GM19468 (cell line): Measurements from ENCODE around the gene MEIG1.
A peak's percentile ranks its signal among the peaks of the same experiment; 100 is the strongest.
"Not testable (repeated sequence)": the region's sequence is repeated elsewhere in the genome, so short reads cannot be mapped to it uniquely, and the experiment has no call there.

Experiments
- ATAC-seq: cut with Tn5 transposase; IDR thresholded peaks from one replicate; pipeline ENCODE4 v1.9.1; 2021; ENCODE audit warnings: mild to moderate bottlenecking, moderate library complexity, moderate number of reproducible peaks; ENCODE audit not compliant: unreplicated experiment; ENCODE audit errors: extremely low read depth

Gene MEIG1

GRCh38 chr10:14959221-14960057 is at the start of gene MEIG1:
Gene MEIG1 (plus strand): TSS chr10:14959388. CDS start chr10:14966469, 7,081 bp downstream.
- peak; percentile 35 for ATAC-seq

GRCh38 chr10:14910953-14911352 is 48.2 kb upstream of the MEIG1 start:
- no peak for ATAC-seq

GRCh38 chr10:14911801-14912200 is 47.4 kb upstream of the MEIG1 start:
- no peak for ATAC-seq

DNA sequence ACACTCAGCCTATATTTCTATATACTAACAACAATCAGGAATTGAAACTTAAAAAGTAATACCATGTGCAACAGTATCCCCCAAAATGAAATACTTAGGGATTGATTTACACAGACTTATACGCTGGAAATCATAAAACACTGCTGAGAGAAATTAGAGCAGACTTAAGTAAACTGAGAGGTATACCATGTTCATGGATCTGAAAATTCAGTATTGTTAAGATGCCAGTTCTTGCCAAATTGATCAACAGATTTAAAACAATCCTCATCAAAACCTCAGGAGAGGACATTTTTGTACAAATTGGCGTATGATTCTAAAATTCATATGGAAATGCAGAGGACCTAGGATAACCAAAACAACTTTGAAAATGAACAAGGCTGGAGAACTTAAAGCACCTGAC is 42.6 kb upstream of the MEIG1 start:
- no peak for ATAC-seq

- no peak for ATAC-seq
These were observed 41.4 kb upstream of the MEIG1 start for GRCh38 chr10:14917827-14918226.

- no peak for ATAC-seq
These were observed 40.2 kb upstream of the MEIG1 start for GRCh38 chr10:14918964-14919363.

GRCh38 chr10:14924013-14924412 is 35.2 kb upstream of the MEIG1 start:
- no peak for ATAC-seq

DNA sequence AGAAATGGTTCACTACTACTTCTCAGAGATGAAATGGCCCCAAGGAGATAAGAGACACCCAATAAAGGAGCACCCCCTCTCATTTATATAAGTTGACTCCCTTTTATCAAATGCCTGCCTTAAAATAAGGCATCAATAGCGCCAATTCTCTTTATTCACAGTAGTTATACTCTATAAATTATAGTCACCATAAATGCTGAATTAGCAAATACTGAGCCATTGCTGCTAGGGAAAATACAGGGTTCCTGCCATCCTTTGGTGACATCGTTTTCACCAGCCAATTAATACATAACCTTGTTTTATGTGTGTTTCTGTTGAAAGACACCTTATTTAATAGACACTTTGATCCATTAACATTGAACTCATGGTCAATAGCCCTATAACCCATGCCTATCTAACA is 33.9 kb upstream of the MEIG1 start:
- no peak for ATAC-seq

- no peak for ATAC-seq
These were observed 33.1 kb upstream of the MEIG1 start for GRCh38 chr10:14926061-14926470.

DNA sequence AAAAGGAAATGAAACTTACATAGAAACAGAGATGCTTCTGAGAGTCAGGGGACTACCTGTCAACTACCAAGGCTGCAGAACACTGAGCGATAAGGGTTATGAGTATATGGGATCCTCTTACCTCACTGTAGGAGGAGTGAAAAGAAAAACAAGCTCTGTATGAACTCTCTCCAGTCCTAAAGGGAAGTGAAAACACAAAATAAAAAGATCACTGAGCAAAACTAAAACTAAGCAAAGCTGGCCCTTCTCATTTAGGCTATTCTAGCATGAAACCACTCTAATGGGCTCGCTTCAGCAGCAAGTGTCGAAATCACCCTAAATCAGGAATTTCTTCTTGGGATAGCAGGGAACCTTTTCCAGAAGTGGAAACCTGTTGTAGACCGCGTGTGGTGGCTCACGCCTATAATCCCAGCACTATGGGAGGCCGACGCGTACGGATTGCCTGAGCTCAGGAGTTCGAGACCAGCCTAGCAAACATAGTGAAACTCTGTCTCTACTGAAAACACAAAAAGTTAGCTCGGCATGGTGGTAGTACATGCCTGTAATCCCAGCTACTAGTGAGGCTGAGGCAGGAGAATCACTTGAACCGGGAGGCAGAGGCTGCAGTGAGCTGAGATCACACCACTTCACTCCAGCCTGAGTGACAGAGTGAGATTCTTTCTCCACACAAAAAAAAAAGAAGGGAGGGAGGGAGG is 32.3 kb upstream of the MEIG1 start:
- peak; percentile 87 for ATAC-seq

- ATAC-seq, result no peak
These were observed 28.6 kb upstream of the MEIG1 start for GRCh38 chr10:14930610-14931009.

- ATAC-seq, result no peak
These were observed 22.6 kb upstream of the MEIG1 start for GRCh38 chr10:14936584-14936983.

DNA sequence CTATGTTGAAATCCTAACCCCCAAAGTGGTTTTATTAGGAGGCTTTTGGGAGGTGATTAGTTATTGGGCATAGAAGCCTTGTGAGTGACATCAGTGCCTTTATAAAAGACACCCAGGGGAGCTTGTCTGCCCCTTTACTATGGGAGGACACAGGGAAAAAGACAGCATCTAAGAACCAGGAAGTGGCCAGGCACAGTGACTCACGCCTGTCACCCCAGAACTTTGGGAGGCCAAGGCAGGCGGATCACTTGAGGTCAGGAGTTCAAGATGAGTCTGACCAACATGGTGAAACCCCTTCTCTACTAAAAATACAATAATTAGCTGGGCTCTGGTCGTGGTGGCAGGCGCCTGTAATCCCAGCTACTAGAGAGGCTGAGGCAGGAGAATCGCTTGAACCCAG is 20.2 kb upstream of the MEIG1 start:
- not testable (repeated sequence) for ATAC-seq

GRCh38 chr10:14942147-14942949 is 16.8 kb upstream of the MEIG1 start:
- ATAC-seq, result peak; percentile 59

DNA sequence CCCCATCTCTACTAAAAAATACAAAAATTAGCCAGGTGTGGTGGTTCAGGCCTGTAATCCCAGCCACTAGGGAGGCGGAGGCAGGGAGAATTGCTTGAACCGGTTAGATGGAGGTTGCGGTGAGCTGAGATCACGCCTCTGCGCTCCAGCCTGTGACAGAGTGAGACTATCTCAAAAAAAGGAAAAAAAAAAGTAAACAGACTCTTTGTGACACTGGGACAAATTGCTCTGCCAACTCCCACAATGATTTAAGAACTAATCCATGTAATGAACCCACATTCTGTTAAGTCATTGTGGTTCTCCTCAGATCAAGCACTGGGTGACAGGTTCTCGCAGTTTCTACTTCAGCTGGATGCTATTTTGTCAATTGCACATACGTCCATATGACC is 16.2 kb upstream of the MEIG1 start:
- not testable (repeated sequence) for ATAC-seq

GRCh38 chr10:14945108-14945507 is 14.1 kb upstream of the MEIG1 start:
- no peak for ATAC-seq

DNA sequence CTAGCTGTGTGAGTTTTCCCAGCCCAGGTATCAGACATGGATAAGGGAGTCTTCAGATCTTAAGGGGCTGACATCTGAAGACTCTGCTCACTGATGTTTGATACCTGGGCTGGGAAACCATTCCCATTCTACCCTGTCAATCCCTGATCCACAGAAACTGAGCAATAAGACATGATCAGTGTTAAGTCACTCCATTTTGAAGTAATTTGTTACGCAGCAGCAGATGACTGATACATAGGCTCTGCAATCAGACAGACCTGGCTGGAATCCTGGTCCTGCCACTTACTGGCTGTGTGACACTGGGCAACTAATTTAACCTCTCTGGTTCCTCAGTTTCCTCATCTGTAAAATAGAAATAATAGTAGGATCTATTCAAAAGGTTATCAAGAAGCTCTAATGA is 11.9 kb upstream of the MEIG1 start:
- no peak for ATAC-seq

DNA sequence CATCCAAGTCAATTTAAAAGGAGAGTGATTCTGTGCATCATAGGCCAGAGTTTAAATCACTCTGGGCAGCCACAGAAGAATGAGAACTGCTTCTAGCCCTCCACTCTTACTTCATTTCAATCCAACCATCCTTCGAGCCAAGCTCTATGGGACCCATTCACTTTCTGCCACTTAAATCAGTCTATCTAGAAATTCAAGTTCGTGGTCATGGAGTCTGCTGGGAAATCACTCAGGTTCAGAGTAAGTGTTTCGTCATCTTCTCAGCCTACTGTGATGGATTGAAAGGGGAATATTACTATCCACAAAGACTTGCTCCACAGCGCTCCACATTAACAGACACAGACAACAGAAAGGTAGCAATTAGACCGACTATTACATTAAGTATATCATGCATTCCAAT is 9.9 kb upstream of the MEIG1 start:
- no peak for ATAC-seq

- ATAC-seq, result no peak
These were observed 6.3 kb upstream of the MEIG1 start for GRCh38 chr10:14952851-14953423.

- peak; percentile 27 for ATAC-seq
These were observed 5.7 kb upstream of the MEIG1 start for GRCh38 chr10:14953424-14954000.
